Stimulated activated CD8-positive, alpha-beta memory T cell treated with anti-CD3 and anti-CD28 coated beads, Interleukin-15, amount 100 ng/mL, for 24 hours (primary cell): ENCODE results near the gene RPIA.
"Not testable (repeated sequence)": the region's sequence is repeated elsewhere in the genome, so short reads cannot be mapped to it uniquely, and the experiment has no call there.

Experiments
- DNase-seq: peaks from one replicate; pipeline ENCODE4 v3.0.0-alpha.2; 2020; ENCODE audit warnings: low read depth

RPIA gene

DNA sequence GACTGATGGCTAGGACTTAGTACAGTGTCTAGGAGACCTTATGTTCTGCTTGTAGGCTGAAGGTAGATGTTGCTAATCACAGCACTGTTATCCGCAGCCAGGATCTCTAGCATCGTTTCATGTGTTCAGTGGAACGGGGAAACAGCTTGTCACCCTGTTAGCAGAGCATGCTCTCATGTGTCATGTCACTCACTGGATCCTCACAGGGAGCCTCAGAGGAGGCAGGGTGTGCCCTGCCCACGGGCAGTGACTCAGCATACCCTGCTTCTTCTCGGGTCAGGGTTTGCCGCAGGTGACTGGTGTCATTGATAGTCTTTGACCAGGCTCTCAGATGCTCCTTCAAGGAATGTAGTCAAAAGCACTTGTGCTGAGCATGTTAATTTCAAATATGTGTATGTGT, 44.4 kb downstream of the RPIA start:
- no peak for DNase-seq

DNA sequence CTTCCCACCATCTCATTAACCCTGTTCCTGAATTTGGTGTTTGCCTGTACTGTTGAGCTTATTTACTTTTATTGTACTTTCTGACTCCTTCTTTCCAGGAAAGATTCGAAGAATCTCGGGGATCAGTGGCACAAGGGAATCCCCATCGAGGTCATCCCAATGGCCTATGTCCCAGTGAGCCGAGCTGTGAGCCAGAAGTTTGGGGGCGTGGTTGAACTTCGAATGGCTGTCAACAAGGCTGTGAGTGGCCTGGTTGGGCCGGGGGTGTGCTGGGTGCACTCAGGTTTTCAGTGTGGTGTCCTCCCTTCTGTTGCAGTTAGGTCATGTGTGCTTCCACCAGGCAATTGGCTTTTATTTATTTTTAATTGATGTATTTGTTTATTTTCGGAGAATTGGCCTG, 45.0 kb downstream of the RPIA start:
- DNase-seq: no peak

DNA sequence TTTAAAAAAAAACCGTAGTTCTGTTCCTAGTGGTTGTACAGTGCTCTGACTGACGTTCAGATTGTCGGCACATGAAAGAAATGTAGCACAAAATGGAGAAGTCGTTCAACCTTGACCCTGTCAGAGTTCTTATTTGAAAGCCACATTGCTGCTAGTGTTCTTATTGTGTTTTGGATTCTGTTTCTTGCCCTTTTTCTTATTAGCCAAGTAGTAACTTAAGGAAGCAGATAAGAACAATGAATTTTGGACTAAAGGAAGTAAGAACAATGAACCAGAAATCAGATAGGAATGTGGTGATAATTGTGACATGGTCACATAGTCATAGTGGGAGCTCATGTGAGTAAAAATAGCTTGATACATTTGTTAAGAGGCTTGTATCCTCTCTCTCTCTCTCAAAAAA, 45.9 kb downstream of the RPIA start:
- no peak for DNase-seq

DNA sequence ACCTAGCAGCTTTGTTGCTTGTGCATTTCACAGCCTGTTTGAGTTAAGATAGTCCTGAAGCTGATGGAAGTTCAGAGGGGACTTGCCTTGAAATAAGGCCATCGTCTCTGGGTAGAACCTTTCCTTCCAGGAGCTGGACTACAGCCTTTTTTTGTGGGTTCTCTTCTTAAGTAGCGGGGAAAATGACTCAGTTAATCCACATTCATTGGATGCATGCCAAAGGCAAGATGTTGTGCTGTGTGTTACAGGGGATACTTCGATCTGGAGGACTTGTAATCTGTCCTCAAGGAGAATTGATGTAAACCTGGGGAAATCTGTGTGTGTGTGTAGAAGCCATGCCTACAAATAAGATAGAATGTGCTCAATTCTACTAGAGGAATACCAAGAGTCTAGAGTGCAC, 46.8 kb downstream of the RPIA start:
- no peak for DNase-seq

DNA sequence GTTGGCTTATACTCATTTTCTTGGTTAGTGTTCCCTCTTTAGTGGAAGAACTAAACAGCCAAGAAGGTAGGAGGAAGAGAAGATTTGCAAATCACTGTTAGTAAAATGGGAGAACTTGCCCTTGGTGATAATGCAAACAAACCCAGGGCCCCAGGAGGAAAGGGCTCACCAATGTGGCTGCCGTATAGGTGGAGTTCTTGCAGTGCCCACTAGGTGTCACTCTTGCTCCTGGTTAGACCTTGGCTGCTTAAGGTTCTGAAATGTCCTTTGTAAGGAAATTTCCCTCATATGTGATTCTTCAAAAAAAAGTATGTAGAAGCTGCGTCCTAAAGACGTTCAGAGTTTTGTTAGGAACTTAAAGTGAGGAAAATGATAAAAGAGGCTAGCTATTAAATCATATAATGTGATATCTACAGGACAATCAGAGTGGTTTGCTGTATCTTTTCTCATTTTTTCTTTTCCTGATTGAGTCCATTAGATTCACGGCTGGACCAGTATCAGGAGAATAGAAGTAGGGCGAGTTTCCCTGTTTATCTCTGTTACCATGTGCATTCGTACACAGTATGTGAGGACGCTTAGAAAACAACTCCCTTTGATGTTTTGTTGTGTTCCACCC, 48.6 kb downstream of the RPIA start:
- peak; percentile 52 for DNase-seq

DNA sequence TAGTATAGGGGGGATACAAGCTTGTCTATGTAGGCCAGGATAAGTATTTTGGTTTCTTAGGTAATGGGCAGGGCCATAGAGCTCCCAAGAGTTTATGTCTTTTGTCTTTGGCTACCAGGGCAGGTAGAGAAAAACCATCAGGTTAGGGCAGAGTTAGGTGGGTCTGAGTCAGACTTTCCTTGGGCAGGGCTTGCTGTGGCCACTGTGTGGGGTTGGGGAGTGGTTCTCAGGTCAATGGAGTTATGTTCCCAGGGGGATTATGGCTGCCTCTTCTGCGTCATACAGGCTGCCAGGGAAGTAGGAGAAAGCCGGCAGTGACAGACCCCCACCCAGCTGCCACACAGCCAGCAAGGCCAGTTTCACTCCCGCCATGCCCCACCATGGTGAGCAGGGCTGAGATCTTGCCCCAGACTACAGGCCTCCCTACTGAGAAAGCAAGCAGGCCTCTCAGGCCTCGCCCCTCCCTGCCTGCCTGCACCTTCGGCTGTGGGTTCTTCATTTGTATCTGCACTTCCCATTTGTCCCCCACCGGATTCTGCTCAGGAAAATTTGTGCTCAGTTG, 55.5 kb downstream of the RPIA start:
- no peak for DNase-seq

DNA sequence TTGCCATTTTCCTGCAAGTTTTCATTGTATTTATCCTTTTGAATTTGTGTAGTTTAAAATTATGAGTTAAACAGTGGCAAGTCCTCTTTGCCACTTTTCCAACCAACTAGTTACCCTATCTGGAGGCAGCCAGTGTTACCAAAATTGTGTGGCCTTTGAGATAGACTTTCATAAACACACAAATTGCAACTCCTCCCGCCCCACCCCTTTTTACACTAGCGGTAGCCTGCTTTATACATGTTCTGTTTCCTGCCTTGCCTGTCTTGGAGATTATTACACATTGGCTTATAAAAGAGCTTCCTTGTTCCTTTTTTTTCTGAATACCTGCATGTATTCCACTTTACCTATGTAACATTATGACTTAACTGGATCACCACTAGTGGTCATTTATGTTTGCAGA, 56.5 kb downstream of the RPIA start:
- no peak for DNase-seq

DNA sequence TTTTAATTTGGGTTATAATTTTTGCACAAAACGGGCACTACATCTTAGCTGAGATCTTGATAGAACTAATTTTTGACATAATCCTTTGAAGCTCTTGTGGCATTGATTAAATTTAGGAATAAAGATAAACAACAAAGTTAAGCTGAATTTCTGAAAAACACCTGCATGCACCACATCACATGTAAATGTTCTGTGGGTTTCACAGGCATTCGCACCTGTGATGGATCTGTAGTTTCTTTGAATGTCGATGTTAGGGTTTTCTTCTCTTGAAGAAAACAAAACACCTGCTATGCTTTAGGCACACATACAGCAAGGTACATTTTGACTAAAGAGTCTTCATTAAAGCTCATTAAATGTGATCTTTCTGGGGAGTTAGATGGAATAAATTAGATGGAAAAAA, 60.3 kb downstream of the RPIA start:
- DNase-seq: no peak

DNA sequence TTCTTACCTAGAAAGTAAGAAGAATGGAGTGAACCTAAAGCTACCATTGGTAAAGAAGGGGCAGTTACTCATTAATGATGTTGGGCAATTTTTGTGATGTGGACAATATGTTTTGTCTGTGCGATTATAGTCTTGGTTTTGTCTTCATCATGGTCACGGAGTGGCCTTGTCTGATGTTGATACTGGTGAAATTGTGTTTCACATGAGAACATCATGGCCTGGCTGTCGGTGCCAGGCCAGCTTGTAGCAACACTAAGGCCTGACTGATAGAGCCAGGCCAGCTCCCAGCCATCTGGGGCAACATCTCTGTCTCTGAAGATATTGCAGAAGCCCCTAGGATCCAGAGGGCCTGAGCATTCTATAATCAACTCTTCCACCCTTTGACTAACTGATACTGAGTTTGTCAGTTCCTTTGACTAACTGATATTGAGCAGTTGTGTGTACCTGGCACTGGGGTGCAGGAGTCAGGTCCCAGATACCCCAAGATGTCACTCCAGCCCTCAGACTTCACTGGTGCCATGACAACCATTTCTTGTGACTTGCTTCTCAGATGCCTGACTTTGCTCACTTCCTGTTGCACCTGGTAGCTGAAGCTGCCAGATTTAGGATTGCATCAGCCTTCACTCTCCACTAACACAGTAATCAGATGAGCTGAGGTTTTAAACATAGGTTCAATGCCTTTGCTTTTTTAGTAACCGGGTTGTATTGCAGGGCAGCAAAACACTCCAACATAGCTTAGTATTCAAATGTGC, 62.5 kb downstream of the RPIA start:
- no peak for DNase-seq

DNA sequence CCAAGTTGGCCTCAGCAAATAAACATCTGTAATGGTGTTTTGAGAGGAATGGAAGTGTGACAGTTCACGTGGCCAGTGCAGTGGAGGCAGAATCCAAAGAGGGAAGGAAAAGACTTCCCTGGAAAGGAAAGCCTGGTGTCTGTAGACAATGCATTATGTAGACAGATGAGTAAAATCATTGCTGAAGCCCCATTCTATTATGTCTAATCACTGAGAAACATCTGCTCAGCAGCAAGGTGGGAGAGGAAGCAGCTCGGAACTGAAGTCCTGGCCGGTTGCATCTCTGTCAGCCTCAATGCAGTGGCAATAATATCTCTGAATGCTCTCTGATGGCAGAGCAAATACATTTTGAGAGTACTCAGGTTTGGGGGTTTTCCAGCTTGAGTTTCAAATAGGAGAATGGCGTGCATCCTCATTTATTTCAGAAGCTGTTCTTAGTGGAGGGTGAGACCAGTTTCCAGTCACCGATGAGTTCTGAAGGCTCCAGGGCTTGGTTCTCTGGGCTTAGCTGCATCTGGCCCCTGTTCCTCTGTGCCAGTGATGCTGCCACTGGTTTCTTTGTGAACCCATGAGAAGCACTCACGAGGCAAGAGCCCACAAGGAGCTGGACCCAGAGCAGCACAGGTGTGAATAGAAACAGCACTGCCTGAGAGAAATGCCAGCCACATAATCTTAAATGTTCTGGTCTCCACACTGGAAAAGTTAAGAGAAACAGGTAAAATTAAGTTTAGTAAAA, 63.3 kb downstream of the RPIA start:
- no peak for DNase-seq

DNA sequence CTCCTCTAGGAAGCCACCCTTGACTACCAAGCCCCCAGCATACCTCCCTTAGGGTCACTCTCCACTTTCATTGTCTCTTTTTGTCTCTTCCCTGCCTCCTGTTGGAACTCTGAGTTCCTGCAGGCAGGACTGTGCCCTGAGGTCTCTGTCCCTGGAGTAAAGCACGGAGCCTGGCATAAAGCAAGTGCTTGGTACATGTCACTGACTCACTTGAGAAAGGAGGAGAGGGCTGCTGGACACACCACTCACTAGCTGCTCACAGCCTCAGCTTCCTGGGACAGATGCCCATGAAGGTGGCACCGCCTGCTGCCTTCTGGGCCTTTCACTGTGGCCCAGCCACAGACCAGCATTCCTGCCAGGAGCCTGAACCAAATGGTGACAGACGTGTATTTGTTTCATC, 64.4 kb downstream of the RPIA start:
- no peak for DNase-seq

DNA sequence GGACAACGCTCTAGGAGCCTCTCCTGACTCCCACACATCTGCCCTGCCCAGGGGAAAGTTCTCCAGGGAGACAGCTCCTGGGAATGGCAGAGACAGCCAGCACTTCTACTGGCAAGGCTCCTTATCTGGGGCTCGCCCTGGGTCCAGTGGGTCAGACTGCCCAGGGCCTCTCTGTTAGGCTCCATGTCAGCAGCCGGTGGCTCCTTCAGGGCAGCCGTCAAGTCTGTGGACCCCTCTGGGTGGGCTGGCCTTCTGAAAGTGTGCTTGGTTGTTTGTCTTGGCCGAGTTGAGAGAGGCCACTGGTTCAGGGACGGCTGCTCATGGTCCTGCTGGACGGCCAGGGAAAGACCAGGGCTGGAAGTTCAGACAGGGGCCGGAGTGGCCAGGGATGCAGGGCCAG, 65.6 kb downstream of the RPIA start:
- no peak for DNase-seq

DNA sequence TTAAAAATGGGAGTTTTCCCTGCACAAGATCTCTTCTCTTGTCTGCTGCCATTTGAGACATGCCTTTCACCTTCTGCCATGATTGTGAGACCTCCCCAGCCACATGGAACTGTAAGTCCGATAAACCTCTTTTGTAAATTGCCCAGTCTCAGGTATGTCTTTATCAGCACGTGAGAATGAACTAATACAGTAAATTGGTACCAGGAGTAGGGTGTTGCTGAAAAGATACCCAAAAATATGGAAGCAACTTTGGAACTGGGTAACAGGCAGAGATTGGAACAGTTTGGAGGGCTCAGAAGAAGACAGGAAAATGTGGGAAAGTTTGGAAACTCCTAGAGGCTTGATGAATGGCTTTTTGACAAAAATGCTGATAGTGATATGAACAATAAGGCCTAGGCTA, 67.2 kb downstream of the RPIA start:
- DNase-seq: not testable (repeated sequence)

DNA sequence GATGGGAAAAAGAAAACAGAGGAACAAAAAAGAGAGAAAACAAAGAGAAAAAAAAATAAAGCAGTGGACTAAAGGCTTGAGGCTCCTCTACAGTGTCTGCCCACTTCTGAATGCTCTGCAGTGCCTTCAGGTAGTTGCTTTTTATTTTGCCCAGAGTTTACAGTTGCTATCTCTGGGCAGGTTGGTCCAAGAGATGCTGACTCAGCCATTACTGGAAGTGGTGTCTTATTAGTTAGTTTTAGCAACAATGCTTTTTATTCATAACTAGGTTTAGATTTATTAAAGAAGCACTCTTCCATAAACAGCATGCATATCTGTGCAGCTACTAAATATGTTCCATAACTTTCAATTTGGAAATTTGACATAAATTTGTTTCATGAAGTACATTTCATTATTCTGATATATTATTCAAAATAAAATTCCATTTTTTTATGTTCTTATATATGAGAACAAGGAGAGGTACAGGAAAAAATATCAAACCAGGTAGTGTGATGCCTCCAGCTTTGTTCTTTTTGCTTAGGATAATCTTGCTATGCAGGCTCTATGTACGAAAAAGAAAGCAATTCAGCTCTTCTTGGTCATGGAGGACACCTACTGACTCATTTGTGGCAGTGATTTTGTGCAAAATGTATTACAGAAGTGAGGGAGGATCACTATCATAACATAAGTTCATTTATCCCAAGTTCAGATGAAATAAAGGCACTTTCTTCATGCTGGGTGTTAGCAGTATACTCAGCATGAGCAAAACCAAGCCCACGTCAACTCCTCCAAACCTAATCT, 69.5 kb downstream of the RPIA start:
- DNase-seq: no peak

DNA sequence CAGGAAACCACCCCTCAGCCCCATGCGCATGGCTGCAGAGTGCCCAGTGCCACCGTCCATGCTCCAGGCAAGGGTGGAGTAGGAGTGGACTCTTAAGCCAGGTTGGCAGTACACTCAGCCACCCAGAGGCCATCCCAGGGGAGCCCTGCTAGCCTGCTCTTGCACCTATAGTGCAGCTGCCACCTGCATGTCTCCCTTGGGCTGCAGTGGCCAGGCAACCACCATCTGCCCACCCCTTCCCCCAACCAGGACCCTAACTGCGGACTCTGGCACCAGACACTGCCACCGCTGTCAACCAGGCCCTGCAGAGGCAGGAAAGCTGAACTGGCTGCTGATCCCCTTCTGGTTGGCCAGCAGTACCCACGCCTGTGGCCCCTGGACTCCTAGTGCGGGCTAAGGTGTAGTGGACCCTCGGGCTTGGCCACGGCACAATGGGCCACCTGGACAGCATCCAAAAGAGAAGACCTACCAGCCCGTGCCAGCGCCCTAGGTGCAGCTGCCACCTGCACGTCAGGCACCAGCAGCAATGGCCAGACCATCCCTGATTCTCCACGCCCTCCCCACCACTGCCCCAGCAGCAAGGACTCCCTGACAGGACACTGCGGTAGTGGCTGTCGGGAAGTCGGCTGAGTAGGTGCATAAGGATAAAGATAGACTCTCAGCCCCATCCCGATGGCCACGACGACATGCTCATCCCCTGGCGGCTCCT, 72.8 kb downstream of the RPIA start:
- DNase-seq: no peak

DNA sequence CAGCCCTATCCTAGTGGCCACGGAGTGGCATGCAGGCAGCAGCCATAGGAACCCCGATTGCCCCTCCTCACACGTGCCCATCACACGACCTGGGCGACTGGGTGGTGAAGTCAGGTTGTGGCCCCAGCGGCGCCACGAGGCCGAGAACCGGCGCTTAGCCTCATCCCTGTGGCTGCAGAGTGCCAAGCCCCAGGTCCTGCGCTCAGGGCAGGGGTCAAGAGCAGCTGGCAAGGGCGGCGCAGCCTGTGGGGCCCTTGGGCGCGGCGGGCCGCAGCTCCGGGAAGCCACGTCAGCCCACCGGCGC, 73.3 kb downstream of the RPIA start:
- DNase-seq: no peak

DNA sequence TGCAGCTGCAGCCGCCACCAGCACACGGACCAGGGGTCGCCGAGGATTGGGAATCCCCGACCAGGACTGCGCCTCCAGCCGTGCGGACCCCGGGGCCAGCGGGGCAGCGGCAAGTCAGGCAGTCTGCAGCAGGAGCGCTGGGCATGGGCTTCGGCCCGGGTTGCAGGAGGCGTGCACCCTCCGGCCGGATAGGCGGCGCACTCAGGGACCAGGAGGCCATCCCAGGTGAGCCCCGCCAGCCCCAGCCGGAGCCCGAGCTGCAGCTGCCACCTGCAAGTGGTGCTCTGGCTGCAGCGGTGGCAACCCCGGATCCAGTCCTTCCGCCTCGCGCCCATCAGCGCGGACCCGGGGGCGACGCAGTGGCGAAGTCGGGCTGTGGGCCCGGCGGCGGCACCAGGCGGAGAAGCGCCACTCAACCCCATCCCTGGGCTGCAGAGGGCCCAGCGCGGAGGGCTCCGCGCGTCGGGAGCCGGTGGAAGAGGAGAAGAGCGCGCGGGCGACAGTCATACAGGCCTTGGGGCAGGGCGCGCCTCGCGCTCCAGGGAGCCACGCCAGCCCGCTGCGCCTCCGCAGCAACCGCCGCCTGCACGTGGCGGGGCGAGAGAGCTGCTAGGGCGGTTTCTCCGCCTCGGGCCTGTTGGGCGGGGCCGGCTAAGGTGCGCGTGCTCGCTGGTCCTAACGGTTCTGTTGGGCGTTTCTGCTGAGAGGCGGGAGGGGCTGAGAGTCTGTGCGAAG, 73.8 kb downstream of the RPIA start:
- DNase-seq: no peak

DNA sequence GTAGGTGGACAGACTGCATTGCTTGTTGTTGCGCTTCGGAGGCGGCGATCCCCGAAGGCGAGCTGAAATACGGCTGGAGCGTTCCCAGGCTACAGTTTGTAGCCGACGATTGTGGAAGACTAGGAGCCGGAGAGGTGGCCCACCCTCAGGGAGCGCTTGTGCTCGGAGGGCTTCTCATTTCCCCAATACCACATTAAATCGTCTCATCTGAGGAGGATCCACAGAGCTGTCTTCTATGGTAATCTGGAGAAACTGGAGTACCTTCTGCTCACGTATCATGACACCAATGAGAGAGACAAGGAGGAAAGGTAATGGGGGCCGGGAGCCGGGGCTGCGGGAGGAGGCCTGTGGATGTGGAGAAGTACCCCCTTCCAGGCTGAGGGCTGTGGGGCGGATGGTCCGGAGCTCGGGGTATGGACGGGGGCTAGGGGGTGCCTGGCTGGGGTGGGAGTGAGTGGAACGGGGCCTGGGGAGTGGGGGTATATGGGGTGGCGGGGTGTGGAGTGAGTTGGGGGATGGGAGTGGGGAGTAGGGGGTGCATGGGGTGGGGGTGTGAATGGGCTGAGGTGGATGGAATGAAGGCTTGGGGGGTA, 74.5 kb downstream of the RPIA start:
- not testable (repeated sequence) for DNase-seq

DNA sequence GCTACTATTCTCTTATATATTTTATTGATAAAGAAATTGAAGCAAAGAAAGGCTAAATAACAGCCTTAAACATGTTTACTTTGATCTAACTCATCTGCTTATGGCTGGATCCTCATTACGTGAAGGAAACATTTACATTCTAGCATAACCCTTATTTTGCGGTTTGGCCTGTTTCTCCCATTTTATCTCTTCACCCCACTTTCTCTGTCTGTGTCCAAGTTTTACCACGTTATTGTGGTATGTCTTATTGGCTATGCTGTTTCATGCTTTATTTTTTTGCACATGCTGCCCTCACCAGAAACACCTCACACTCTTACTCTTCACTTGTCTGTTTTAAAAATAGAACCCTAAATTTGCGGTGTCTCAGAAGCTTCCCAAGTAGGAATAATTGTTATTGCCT, 78.5 kb downstream of the RPIA start:
- DNase-seq: no peak

DNA sequence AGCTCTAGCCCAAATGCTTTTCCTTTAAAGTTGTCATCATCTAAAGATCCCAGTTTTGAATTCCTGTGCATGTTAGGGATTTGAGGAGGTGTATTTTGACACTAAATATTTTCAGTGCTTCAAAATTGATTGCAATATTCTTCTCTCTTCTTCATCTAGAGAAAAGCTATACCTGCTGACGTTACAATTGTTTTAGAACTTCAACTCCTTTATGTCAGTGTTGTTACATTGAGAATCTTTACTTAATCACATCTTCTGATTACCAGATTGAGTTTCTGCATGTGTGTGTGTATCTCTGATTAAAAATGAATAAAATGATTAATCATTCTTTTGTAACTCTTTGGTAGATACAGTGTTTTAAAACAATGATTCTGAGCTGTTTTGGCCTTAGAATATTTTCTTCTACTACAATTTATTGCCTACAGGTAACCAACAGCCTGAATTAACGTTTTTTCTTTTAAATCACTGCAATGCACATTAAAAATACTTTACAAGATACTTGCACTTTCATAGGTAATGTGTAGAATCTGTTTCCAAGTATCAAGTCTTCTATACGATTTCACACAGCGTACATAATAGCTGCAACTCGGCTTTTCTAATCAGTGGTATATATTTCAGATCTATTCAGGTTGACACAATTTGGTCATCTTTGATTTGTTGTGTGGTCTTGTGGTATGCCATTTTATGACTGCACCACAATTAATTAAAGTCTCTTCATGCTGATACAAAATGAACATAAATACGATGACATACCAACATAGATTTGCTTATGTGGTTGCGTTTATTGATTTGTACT, 82.0 kb downstream of the RPIA start:
- DNase-seq: not testable (repeated sequence)
